Spleen (tissue), 11 donors: ENCODE data around the gene AKAP13. TPM values are rescaled to one million over a fixed set of nuclear protein-coding genes. Genes with fewer than 3 reads are reported as not detected.

ENCODE experiments used
- DNase-seq: peaks from one replicate; pipeline ENCODE4 v3.0.0-alpha.2; 2020
- H3K27ac ChIP-seq, 8 donors: fragments of 200-600 bp; sonication (generic) in 7 of 8; 1 replicate in 4 of 8; 2 replicates in 4 of 8; pipeline versions ENCODE4 v1.5.0 to v1.8.0; 2016 to 2021; ENCODE audit warnings: inconsistent platforms in 4 of 8, mild to moderate bottlenecking in 4 of 8, moderate library complexity in 1 of 8
- H3K27me3 ChIP-seq, 7 donors: fragments of 200-600 bp; sonication (generic) in 6 of 7; replicated peaks in 1 of 7; 1 replicate in 4 of 7; 2 replicates in 3 of 7; pipeline versions ENCODE4 v1.5.0 to v1.8.0; 2016 to 2021; ENCODE audit warnings: inconsistent platforms in 3 of 7, mild to moderate bottlenecking in 1 of 7
- H3K36me3 ChIP-seq, 6 donors: fragments of 200-600 bp; sonication (generic) in 5 of 6; 1 replicate in 4 of 6; 2 replicates in 2 of 6; pipeline versions ENCODE4 v1.5.0 to v1.8.0; 2016 to 2021; ENCODE audit warnings: inconsistent platforms in 2 of 6
- H3K4me1 ChIP-seq, 6 donors: fragments of 200-600 bp; sonication (generic) in 5 of 6; 1 replicate in 3 of 6; 2 replicates in 3 of 6; pipeline versions ENCODE4 v1.5.0 to v1.8.0; 2016 to 2021; ENCODE audit warnings: inconsistent platforms in 3 of 6
- H3K4me3 ChIP-seq, 8 donors: fragments of 200-600 bp; sonication (generic) in 7 of 8; 1 replicate in 4 of 8; 2 replicates in 4 of 8; pipeline versions ENCODE4 v1.5.0 to v1.8.0; 2016 to 2021; ENCODE audit warnings: inconsistent platforms in 4 of 8, mild to moderate bottlenecking in 4 of 8, moderate library complexity in 2 of 8
- H3K9me3 ChIP-seq, 8 donors: fragments of 200-600 bp; sonication (generic) in 7 of 8; 1 replicate in 4 of 8; 2 replicates in 4 of 8; pipeline versions ENCODE4 v1.5.0 to v1.8.0; 2016 to 2021; ENCODE audit warnings: inconsistent platforms in 4 of 8
- CTCF ChIP-seq, 11 experiments: fragments of 200-600 bp in 7 of 11; fragments of 450-650 bp in 4 of 11; sonication (generic) in 4 of 11; IDR thresholded peaks in 8 of 11; conservative IDR thresholded peaks in 3 of 11; 1 replicate in 7 of 11; 2 replicates in 4 of 11; pipeline versions ENCODE4 v1.4.0 to v1.8.0; 2016 to 2021; ENCODE audit warnings: antibody characterized with exemption in 11 of 11, inconsistent platforms in 4 of 11, mild to moderate bottlenecking in 1 of 11
- POLR2A ChIP-seq, 3 donors: fragments of 450-650 bp; IDR thresholded peaks; one replicate each; pipeline ENCODE4 v1.5.1; 2017; ENCODE audit warnings: antibody characterized with exemption in 3 of 3, mild to moderate bottlenecking in 1 of 3
- POLR2AphosphoS5 ChIP-seq, 3 donors: sonication (generic); formaldehyde crosslinking; IDR thresholded peaks; one replicate each; pipeline ENCODE4 v1.5.1; 2017; ENCODE audit warnings: antibody characterized with exemption in 3 of 3
- WGBS, 5 donors: extraction: QIAGEN DNeasy Blood & Tissue Kit in 3 of 5; methylation state at CpG; one replicate each; pipeline versions ENCODE4 v1.1.5 to v1.1.7; 2013 to 2018; 5-methylcytosine and 5-hydroxymethylcytosine counted together
- intact Hi-C: fragments of 100-400 bp; cut with DNase I; formaldehyde crosslinking; loops from one replicate; pipeline ENCODE4 v1.15.0; 2023; ENCODE audit warnings: low total_unique reads
- polyA plus RNA-seq, 3 donors: library from polyadenylated mRNA; stranded (reverse); fragments of 200-250 nt; gene quantifications; one replicate each; pipeline ENCODE4 v1.2.1, GENCODE V29; 2013
- total RNA-seq, 7 donors: library from RNA; depleted of rRNA in 3 of 7; stranded (reverse); fragments of >200 nt in 3 of 7; fragmentation: NEBNext Ultra II Directional in 4 of 7; extraction: Animal tissue kit (Norgen Biotek cat#: 25700) in 4 of 7; gene quantifications; one replicate each; pipeline versions ENCODE4 v1.1.0 to v1.2.1, GENCODE V29; 2016 to 2021
- donor health status: healthy with polysubstance abuse.
- donor health status: DM: no; HTN: no; CAD: no; lungs with moderate emphysema.
- donor health status: DM: no; HTN: no; CAD: no.
- donor health status: Bipolar disorder and iron deficiency.
- donor health status: healthy.
- donor health status: DM: no; HTN: no; CAD: no.
- donor health status: DM: yes; HTN: yes; CAD: no.

AKAP13 gene
- total and polyA plus RNA-seq, 10 donors: 35.4 to 413 (median 260) TPM

GRCh38 chr15:85333132-85333831 is 47.1 kb upstream of the AKAP13 start:
- intact Hi-C loops: no loop called here

GRCh38 chr15:85334241-85334640 is 46.2 kb upstream of the AKAP13 start:
- Histone ChIP-seq H3K9me3 (no peaks in the 10 kb centered on the region), H3K36me3 (no peaks in the 10 kb centered on the region), H3K27me3 (no peaks in the 10 kb centered on the region), H3K4me1 (peaks cover 11 to 40% (median 30%) of the 10 kb centered on the region in 6 donors), H3K27ac (no peak overlapping the region), H3K4me3 (no peak overlapping the region)
- TF ChIP-seq CTCF (IDR thresholded peaks at IDR 0.05 in 8 of 11, conservative IDR thresholded peaks at IDR 0.05 in 3 of 11) (no peak), POLR2AphosphoS5 (IDR thresholded peaks at IDR 0.05) (no peak), POLR2A (IDR thresholded peaks at IDR 0.05) (no peak)
- DNase-seq: no peak
- intact Hi-C loops: no loop called here
- 94 to 98% (median 96%) methylated on average over 6 of the region's 6 CpGs for WGBS, 5 donors

More at GRCh38 chr15:85333132-85333831, 47.1 kb upstream of the AKAP13 start:
- Histone ChIP-seq H3K4me3 (no peak overlapping the region), H3K9me3 (no peaks in the 10 kb centered on the region), H3K27me3 (no peaks in the 10 kb centered on the region), H3K4me1 (peaks cover 14 to 50% (median 35%) of the 10 kb centered on the region in 6 donors), H3K36me3 (no peaks in the 10 kb centered on the region), H3K27ac (no peak overlapping the region)
- no peak for DNase-seq
- 77 to 84% (median 80%) methylated on average over 6 of the region's 6 CpGs for WGBS, 5 donors
- no peak for TF ChIP-seq POLR2AphosphoS5 (IDR thresholded peaks at IDR 0.05)

GRCh38 chr15:85335193-85335942 is 45.0 kb upstream of the AKAP13 start:
- no peak for TF ChIP-seq CTCF (IDR thresholded peaks at IDR 0.05 in 8 of 11, conservative IDR thresholded peaks at IDR 0.05 in 3 of 11)
- no peak for TF ChIP-seq POLR2AphosphoS5 (IDR thresholded peaks at IDR 0.05)
- TF ChIP-seq POLR2A (IDR thresholded peaks at IDR 0.05): no peak
- no peak overlapping the region for H3K27ac ChIP-seq
- intact Hi-C loops: no loop called here
- no peaks in the 10 kb centered on the region for H3K9me3 ChIP-seq
- no peak for DNase-seq
- 70 to 84% (median 77%) methylated on average over 13 of the region's 13 CpGs for WGBS, 5 donors
- no peaks in the 10 kb centered on the region for H3K36me3 ChIP-seq
- H3K27me3 ChIP-seq: no peaks in the 10 kb centered on the region
- H3K4me3 ChIP-seq: no peak overlapping the region
- H3K4me1 ChIP-seq: peaks cover 8 to 29% (median 21%) of the 10 kb centered on the region in 6 donors

GRCh38 chr15:85336880-85337279 is 43.5 kb upstream of the AKAP13 start:
- Histone ChIP-seq H3K27ac (no peak overlapping the region), H3K27me3 (peaks cover 0 to 6% (median 0%) of the 10 kb centered on the region in 7 donors), H3K9me3 (no peaks in the 10 kb centered on the region), H3K4me1 (peaks cover 0 to 14% (median 6%) of the 10 kb centered on the region in 6 donors), H3K4me3 (no peak overlapping the region), H3K36me3 (no peaks in the 10 kb centered on the region)
- intact Hi-C loops: no loop called here
- 64 to 79% (median 70%) methylated on average over 5 of the region's 5 CpGs for WGBS, 5 donors
- no peak for DNase-seq
- TF ChIP-seq POLR2AphosphoS5 (IDR thresholded peaks at IDR 0.05) (no peak), CTCF (IDR thresholded peaks at IDR 0.05 in 8 of 11, conservative IDR thresholded peaks at IDR 0.05 in 3 of 11) (no peak), POLR2A (IDR thresholded peaks at IDR 0.05) (no peak)
